HG02885 (cell line): ENCODE data around the gene LZIC.

Source experiments
- ATAC-seq: cut with Tn5 transposase; IDR thresholded peaks from one replicate; pipeline ENCODE4 v1.9.1; 2021; ENCODE audit warnings: mild to moderate bottlenecking; ENCODE audit not compliant: unreplicated experiment, poor library complexity

The LZIC gene

GRCh38 chr1:9912264-9912936 is 30.8 kb downstream of the LZIC start:
- ATAC-seq: no peak

- ATAC-seq: peak; percentile 95
Observed at GRCh38 chr1:9910423-9911178, 32.6 kb downstream of the LZIC start.

GRCh38 chr1:9910076-9910422 is 33.1 kb downstream of the LZIC start, which contains the start of gene CTNNBIP1:
TSS of gene CTNNBIP1 (minus strand) at chr1:9910269. CDS start at chr1:9872064, 38,205 bp downstream.
- ATAC-seq: peak; percentile 77

- peak; percentile 0 for ATAC-seq
Observed at GRCh38 chr1:9909234-9910046, 33.8 kb downstream of the LZIC start.

GRCh38 chr1:9908871-9909233 is 34.3 kb downstream of the LZIC start:
- no peak for ATAC-seq

- ATAC-seq: no peak
Observed at GRCh38 chr1:9907441-9907840, 35.8 kb downstream of the LZIC start.

- no peak for ATAC-seq
Observed at GRCh38 chr1:9906466-9906865, 36.7 kb downstream of the LZIC start.

GRCh38 chr1:9905010-9905409 is 38.2 kb downstream of the LZIC start:
- no peak for ATAC-seq

- no peak for ATAC-seq
Observed at GRCh38 chr1:9904596-9904995, 38.6 kb downstream of the LZIC start.

- no peak for ATAC-seq
Observed at GRCh38 chr1:9903801-9904527, 39.2 kb downstream of the LZIC start.

GRCh38 chr1:9902060-9902452 is 41.1 kb downstream of the LZIC start:
- ATAC-seq: no peak

- no peak for ATAC-seq
Observed at GRCh38 chr1:9901148-9902059, 41.8 kb downstream of the LZIC start.

GRCh38 chr1:9900142-9901043 is 42.8 kb downstream of the LZIC start:
- no peak for ATAC-seq

- ATAC-seq: no peak
Observed at GRCh38 chr1:9894115-9894514, 49.1 kb downstream of the LZIC start.

- ATAC-seq: no peak
Observed at GRCh38 chr1:9892563-9893528, 50.3 kb downstream of the LZIC start.

- ATAC-seq: no peak
Observed at GRCh38 chr1:9891207-9891606, 52.0 kb downstream of the LZIC start.

GRCh38 chr1:9890224-9890731 is 52.9 kb downstream of the LZIC start:
- no peak for ATAC-seq
